HG02623 (cell line): ENCODE data around the gene CRYBB3.
"Not testable (repeated sequence)": the region's sequence is repeated elsewhere in the genome, so short reads cannot be mapped to it uniquely, and the experiment has no call there.

Source experiments
- ATAC-seq: cut with Tn5 transposase; IDR thresholded peaks from one replicate; pipeline ENCODE4 v1.9.1; 2021; ENCODE audit warnings: moderate library complexity; ENCODE audit not compliant: unreplicated experiment

Gene CRYBB3

GRCh38 chr22:25204547-25204946 is 4.9 kb downstream of the CRYBB3 start:
- ATAC-seq: not testable (repeated sequence)

DNA sequence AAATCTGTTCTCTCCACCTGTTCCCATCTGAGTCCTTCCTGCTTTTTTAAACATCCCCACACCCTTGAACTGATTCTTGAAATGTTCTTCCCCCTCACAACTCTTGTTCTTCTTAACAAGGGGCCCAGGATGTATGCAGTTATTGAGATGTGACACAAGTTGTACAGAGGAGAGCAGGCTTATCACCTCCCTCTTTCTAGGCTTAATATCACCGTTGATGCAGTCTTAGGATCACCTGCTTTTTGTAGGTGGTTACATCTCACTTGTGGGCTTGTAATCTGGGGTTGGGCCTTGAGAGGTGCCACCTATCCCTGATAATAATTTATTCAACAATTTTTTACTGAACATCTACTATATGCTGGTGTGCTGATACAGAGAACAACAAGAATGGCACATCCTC is 6.2 kb downstream of the CRYBB3 start:
- ATAC-seq: no peak

DNA sequence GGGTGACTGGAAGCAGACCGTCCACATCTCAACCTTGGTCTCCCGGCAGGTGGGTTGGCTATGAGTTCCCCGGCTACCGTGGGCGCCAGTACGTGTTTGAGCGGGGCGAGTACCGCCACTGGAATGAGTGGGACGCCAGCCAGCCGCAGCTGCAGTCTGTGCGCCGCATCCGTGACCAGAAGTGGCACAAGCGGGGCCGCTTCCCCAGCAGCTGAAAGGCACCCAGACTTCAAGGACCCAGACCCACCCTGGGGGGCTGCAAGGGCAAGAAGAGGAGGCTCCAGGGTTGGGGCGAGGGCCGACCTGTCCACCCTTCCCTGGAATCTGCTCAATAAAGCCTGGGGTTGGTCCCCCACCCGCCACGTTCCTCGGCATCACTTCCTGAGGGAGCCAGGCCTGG is 7.3 kb downstream of the CRYBB3 start:
- no peak for ATAC-seq

DNA sequence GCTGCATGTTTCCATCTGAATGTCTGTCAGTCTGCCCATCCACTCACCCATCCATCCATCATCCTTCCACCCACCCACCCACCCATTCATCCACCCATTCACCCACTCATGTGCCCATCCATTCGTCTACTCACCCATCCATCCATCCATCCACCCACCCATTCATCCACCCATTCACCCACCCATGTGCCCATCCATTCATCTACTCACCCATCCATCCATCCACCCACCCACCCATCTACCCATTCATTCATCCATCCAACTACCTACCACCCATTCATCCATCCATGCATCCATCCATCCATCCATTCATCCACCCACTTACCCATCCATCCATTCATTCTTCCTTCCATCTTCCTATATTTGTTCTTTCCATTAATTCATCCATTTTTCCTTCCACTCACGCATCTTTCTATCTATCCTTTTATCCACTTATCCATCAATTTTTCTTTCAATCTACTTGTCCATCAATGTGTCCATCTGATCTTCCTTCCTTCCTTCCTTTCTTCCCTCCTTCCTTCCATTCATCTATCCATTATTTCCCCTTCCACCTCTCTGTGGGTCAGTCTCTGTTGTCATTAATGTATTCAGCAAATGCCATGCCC is 8.0 kb downstream of the CRYBB3 start:
- no peak for ATAC-seq

- ATAC-seq: no peak
Measured at GRCh38 chr22:25208328-25208727, 8.7 kb downstream of the CRYBB3 start.

- no peak for ATAC-seq
Measured at GRCh38 chr22:25208743-25209505, 9.3 kb downstream of the CRYBB3 start.

GRCh38 chr22:25210793-25211192 is 11.1 kb downstream of the CRYBB3 start:
- no peak for ATAC-seq

DNA sequence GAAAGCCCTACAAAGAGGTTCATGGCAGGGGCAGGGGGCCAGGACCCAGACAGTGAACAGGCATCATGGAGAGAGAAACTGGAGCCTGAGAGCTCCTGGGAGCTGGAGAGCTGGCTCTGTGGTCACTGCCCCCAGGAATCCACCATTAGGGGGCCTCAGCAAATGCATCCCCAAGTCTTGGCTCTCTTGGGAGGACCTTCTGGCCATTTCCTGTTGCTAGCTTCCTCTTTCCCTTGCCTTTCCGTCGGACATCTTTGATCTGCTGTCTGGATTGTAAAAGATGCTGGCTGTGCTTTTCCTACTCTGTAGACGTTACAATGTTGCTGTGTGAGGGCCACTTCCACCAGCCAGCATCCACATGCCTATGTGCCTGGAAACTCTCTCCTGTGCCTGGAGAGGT is 12.7 kb downstream of the CRYBB3 start:
- no peak for ATAC-seq

GRCh38 chr22:25213221-25213620 is 13.6 kb downstream of the CRYBB3 start:
- no peak for ATAC-seq

- ATAC-seq: no peak
Measured at GRCh38 chr22:25216230-25216629, 16.6 kb downstream of the CRYBB3 start.

DNA sequence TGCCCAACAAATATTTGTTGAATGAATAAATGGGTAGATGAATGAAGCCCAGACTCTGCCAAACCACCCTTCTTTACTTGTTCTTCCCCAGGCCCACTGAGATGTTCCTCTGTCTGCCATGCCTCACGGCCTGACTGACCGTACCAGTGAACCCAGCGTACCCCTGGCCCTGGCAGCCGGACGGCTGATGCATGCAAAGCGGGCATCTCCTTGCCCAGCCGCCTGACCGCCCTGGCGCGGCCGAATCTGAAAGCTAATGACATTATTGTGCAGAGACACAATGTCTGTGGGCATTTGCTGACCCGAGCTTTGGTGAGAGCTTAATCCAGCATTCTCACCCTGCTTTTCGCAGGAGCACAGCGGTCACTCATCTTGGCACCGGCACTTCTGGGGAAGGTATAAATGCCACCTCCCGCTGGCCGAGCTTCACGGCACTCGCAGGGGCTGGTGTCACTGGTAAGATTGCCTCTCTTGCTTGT is 19.6 kb downstream of the CRYBB3 start, which contains the start of gene CRYBB2:
Gene CRYBB2 (plus strand): TSS at position 429 of the 479 bp plus-strand sequence. CDS start 1,791 bp downstream, outside the sequence.
- ATAC-seq: no peak

- ATAC-seq: no peak
Measured at GRCh38 chr22:25219948-25220442, 20.3 kb downstream of the CRYBB3 start.

DNA sequence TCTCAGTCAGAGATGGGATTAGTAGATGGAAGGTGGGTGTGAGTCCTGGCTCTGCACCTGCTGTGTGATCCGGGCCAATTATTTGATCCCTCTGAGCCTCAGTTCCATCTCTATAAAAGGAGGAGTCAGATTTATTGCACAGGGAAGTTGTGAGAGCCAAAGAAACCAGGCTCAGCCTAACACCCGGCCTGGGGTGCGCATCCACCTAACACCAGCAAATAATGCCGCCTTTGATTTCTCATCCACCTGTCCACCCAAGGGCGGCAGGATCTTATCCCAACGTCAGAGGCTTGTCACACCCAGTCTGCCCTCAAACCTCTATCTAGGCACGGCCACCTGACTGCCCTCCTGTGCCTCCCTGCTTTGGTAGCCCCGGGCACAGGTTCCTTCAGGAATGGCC is 22.1 kb downstream of the CRYBB3 start:
- no peak for ATAC-seq

GRCh38 chr22:25223269-25223850 is 23.7 kb downstream of the CRYBB3 start:
- ATAC-seq: no peak

GRCh38 chr22:25228822-25229221 is 29.2 kb downstream of the CRYBB3 start:
- no peak for ATAC-seq

GRCh38 chr22:25230760-25231159 is 31.1 kb downstream of the CRYBB3 start:
- not testable (repeated sequence) for ATAC-seq

DNA sequence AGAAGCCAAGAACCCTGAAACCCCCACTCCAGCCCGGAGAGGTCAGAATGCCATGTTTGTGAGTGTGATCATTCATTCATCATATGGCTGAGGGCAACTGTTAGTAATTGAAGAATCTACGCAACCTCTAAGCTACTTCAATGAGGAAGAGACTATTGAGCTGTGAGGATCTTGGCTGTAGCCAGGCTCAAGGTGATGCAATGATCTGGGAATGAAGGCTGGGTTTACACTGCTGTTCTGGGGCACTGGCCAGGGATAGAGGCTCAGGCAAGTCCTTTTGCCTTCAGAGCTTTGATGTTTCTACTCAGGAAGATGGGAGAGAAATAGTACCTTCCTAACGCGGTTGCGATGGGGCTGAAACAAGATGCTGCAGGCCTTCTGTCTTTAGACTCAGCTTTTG is 32.6 kb downstream of the CRYBB3 start:
- no peak for ATAC-seq

DNA sequence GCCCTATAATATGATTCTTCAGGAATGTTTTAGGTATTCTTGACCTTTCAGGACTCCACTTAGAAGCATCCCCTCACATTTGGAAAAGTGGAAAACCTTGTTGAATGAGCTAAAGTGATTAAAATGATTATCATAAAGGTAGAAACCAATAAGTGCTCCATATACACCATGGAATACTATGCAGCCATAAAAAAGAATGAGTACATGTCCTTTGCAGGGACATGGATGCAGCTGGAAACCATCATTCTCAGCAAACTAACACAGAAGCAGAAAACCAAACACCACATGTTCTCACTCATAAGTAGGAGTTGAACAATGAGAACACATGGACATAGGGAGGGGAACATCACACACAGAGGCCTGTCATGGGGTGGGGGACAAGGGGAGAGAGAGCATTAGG is 34.0 kb downstream of the CRYBB3 start:
- not testable (repeated sequence) for ATAC-seq

GRCh38 chr22:25235547-25236290 is 36.1 kb downstream of the CRYBB3 start:
- no peak for ATAC-seq

DNA sequence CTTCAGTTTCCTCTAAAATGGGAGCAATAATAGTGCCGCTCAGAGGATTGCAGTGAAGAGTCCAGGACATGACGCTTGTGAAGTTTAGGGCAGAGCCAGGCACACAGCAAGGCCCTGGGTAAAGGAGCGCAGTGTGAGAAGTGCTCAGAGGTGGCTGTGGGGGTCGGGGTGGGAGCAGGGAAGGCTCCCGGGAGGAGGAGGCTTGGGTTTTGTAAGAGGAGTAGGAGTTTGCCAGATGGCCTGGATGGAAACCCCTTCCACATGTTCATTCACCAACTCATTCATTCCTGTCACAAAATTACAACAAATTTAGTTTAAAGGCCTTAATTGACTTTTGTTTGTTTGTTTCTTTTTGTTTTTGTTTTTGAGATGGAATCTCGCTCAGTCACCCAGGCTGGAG is 36.8 kb downstream of the CRYBB3 start:
- ATAC-seq: no peak

- no peak for ATAC-seq
Measured at GRCh38 chr22:25237503-25237902, 37.8 kb downstream of the CRYBB3 start.
